HL-60/S4 treated with retinoic acid at 250 ng/mL for 4 days and 3 days (cell line): ENCODE data around the gene IL31RA.

Experiments used
- in situ Hi-C: fragments of 300-500 bp; cut with MboI; formaldehyde crosslinking; loops from 2 replicates; pipeline ENCODE4 v1.7.0; 2022; ENCODE audit warnings: low sequenced_read_pairs

The IL31RA gene

GRCh38 chr5:55923865-55924500 lies 72.8 kb downstream of the IL31RA start:
- in situ Hi-C loops: no loop called here

- in situ Hi-C loops: loop anchor here (25.0 kb wide), 1 partner anchor 263 kb away; no protein-coding TSS in a partner anchor
These were observed 73.6 kb downstream of the IL31RA start for GRCh38 chr5:55924744-55925143.

GRCh38 chr5:55925181-55925580 lies 74.0 kb downstream of the IL31RA start:
- in situ Hi-C loops: loop anchor here (25.0 kb wide), 1 partner anchor 262 kb away; no protein-coding TSS in a partner anchor

- in situ Hi-C loops: loop anchor here (25.0 kb wide), 1 partner anchor 262 kb away; no protein-coding TSS in a partner anchor
These were observed 74.6 kb downstream of the IL31RA start for GRCh38 chr5:55925712-55926111.

- in situ Hi-C loops: loop anchor here (25.0 kb wide), 1 partner anchor 261 kb away; no protein-coding TSS in a partner anchor
These were observed 75.3 kb downstream of the IL31RA start for GRCh38 chr5:55926476-55926875.

GRCh38 chr5:55927861-55928655 lies 76.9 kb downstream of the IL31RA start:
- in situ Hi-C loops: loop anchor here (25.0 kb wide), 1 partner anchor 259 kb away; no protein-coding TSS in a partner anchor

- in situ Hi-C loops: loop anchor here (25.0 kb wide), 1 partner anchor 258 kb away; no protein-coding TSS in a partner anchor
These were observed 78.1 kb downstream of the IL31RA start for GRCh38 chr5:55929020-55929799.

GRCh38 chr5:55932700-55933099 lies 81.5 kb downstream of the IL31RA start:
- in situ Hi-C loops: loop anchor here (25.0 kb wide), 1 partner anchor 255 kb away; no protein-coding TSS in a partner anchor

GRCh38 chr5:55933377-55934114 lies 82.4 kb downstream of the IL31RA start:
- in situ Hi-C loops: loop anchor here (25.0 kb wide), 1 partner anchor 254 kb away; no protein-coding TSS in a partner anchor

- in situ Hi-C loops: loop anchor here (25.0 kb wide), 1 partner anchor 253 kb away; no protein-coding TSS in a partner anchor
These were observed 83.0 kb downstream of the IL31RA start for GRCh38 chr5:55934115-55934613.

- in situ Hi-C loops: loop anchor here (25.0 kb wide), 1 partner anchor 253 kb away; no protein-coding TSS in a partner anchor
These were observed 83.6 kb downstream of the IL31RA start for GRCh38 chr5:55934720-55935119.

- in situ Hi-C loops: loop anchor here (25.0 kb wide), 1 partner anchor 252 kb away; no protein-coding TSS in a partner anchor
These were observed 84.2 kb downstream of the IL31RA start for GRCh38 chr5:55935371-55935770.

GRCh38 chr5:55936100-55936693 lies 85.0 kb downstream of the IL31RA start:
- in situ Hi-C loops: loop anchor here (25.0 kb wide), 1 partner anchor 251 kb away; no protein-coding TSS in a partner anchor

GRCh38 chr5:55937598-55937997 lies 86.4 kb downstream of the IL31RA start:
- in situ Hi-C loops: loop anchor here (25.0 kb wide), 1 partner anchor 250 kb away; no protein-coding TSS in a partner anchor

- in situ Hi-C loops: loop anchor here (25.0 kb wide), 1 partner anchor 246 kb away; no protein-coding TSS in a partner anchor
These were observed 90.0 kb downstream of the IL31RA start for GRCh38 chr5:55941154-55941553.

- in situ Hi-C loops: no loop called here
These were observed 108.1 kb downstream of the IL31RA start for GRCh38 chr5:55959208-55959607.

GRCh38 chr5:55960779-55961178 lies 109.6 kb downstream of the IL31RA start:
- in situ Hi-C loops: no loop called here

- in situ Hi-C loops: no loop called here
These were observed 114.4 kb downstream of the IL31RA start for GRCh38 chr5:55965525-55965924.

GRCh38 chr5:55966284-55966683 lies 115.1 kb downstream of the IL31RA start:
- in situ Hi-C loops: no loop called here
